HG03095 (cell line): Measurements from ENCODE around the gene TRPM5.

Experiments used
- ATAC-seq: cut with Tn5 transposase; IDR thresholded peaks from one replicate; pipeline ENCODE4 v1.9.1; 2021; ENCODE audit warnings: moderate library complexity; ENCODE audit not compliant: unreplicated experiment

The TRPM5 gene

DNA sequence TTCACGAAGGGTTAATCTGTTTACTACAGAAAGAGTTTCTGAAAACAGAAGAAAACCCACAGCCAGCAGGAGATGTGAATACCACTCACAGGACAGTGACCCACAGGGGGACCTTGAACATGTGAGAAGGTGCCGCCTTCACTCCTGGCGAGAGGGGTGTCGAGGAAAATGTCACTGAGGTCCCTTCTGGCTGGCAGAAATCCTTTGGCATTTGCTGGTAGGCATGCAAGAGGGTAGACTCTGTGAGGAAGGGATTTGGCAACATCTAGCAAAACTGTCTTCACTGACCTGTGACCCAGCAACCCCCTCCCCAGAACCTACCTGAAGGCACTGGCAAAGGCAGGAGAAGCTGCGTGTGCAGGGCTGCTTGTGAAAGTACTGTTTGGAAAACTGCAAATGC is 9.1 kb upstream of the TRPM5 start:
- ATAC-seq: no peak

DNA sequence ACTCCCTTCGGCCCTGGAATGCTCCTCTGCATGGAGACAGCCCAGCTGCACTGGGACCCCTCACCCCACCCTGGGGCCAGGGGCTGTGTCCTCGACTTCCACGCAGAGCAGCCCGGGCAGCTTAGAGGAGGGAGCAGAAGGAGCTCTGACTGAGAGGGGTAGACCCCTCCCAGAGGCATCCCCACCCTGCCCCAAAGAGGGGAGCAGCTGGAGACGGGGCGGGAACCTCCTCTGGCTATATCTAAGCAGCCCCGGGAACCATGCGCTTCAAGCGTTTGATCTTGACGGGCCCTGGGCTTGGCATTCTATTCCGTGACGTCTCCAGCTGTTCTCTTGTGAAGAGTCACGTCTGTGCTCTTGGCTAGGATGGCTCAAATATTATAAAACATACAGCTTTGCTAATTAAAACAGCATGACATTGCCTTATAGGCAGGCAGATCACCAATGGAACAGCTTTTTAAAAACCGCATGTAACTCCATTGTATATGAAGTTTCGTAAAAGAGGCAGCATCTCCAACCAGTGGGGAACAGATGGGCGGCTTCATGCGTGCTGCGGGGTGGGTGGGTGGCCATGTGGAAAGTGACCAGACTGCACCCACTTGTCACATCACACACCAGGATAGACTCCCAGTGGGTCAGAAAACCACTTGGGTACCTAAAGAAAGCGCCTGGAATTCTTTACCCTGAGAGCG is 8.2 kb upstream of the TRPM5 start:
- ATAC-seq: no peak

DNA sequence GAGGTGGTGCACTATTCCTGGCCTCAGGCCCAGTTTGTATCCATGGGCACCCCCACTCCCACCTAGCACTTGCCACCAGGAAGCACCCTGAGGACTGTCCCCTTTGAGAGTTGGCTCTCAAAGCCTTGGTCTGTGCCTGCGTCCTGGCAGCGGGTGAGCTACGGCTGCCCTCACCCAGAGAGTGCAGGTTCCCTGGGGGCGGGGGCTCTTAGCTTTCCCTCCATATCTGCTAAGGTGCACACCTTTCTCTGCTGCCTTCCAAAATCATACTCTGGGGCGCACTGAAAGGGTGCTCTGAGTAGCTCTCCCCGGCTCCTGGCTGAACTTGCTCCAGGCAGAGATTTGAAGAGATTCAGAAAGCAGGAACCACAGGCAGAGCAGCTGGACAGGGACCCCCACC is 7.6 kb upstream of the TRPM5 start:
- no peak for ATAC-seq

DNA sequence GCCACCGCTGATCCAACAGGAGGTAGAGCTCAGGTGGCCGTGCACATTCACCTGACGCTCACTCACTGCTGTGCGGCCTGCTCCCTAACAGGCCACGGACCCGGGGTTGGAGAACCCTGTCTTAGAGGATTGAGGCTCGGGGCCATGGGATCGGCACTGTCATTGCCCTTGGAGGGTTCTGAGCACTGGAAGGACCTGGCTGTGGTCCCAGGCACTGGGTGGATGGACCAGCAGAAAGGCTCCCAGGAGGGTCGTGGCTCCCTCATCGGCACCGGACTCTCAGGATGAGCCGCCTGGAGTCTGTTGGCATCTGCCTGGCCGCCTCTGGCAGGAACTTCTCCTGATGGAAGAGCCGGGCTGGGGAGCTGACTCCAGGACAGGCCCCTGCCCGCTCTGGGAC is 7.0 kb upstream of the TRPM5 start:
- ATAC-seq: no peak

DNA sequence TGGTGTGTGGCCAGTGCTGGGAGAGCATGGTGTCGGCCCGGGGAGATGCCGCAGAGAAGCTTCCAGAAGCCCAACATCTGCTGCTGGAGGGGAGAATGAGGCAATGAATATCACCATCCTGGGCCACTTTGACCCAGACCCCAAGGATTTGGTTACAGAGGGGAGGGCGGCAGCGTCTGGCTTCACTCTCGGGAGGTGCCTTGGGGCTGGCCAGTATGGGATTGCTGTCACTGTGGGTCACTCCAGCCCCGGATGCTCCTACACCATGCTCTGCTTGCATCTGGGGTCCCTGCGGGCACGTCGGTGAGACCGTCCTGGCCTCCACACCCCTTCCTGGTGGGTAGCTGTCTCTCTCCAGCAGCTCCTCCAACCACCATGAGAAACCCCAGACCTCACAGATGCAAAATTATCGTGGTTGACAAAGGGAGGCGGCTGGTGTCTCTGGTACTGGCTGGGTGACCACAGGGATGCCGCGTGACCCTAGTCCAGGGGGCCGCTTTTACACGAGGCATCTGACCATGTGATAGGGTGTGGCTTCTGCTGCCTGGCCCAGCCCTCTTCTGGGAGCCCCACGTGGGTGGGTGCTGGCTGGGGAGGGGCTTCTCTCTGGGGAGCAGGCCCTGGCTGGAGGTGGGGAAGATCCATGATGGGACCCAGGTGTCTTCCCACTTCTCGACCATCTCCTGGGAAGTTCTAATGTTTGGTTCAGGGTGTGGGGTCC is 6.2 kb upstream of the TRPM5 start:
- ATAC-seq: no peak

DNA sequence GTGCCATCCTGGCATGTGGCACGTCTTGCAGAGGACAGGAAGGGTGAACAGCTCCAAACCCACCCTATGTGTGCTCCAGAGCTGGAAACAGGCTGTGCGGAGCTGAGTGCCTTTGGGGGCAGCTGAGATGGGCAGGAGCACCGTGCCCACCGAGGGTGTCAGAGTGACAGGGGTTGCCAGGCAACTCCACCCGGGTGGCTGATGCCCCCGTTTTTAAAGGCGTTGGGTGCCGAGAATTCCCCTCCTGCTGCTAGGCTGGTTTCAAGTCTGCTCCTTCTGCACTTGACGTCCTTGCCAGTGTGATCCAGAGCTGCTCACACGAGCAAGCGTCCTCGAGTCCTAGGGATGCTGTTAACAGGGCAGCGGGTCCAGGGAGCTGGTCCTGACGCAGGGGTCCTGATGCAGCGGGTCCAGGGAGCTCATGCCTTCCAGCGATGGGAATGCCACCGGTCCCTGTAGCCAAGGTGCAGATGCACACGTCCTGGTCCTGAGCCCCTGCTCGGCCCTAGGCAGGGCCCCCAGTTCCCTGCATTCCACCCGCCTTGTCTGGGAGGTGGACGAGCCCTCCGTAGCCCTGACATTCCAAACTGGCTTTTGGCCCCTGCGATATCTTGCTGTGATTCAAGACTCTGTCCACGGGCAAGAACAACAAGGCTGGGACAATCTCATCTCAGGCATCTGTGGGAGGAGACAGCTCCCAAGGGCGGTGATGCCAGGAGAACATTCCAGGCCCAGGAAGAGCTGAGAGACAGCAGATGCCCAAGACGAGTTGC is 5.4 kb upstream of the TRPM5 start:
- ATAC-seq: no peak

DNA sequence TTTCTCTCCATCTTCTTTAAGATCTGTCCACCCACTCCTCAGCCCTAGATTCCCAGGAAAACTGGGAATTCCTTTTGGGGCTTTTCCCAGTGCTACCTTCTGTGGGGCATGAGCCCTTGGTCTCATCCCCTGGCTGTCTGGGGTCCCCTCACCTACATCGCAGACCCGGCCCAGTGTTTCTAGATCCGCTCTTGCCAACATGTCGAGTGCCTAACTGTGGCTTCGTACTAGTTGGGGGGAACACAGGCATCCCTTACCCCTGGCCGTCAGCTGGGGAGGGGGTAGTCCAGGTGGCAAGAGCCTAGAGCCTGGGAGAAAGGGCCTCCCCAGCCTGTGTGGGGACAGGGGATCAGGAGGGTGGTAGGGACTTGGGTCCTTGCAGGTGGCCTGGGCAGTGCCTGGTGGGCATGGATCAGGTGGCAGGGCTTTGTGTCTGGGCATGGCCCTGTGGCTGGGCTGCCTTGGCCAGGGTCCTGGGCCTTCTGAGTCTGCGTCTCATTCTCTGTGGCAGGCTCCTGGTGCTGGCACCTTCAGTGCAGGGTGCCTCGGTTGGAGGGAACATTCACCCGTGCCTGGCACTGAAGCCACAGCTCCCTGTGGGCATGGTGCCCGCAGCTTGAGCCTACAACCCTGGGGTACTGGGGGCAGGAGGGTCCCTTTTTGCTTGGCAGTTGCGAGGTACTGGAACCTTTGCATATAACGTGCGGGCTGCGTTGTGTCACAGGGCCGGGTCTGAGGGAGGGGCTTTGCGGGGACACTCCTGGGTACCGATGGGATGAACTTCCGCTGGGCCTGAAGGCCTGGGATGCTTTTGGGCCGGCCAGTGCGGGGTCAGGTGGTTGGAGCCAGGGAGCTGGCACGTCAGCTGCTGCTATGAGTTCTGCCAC is 4.6 kb upstream of the TRPM5 start:
- no peak for ATAC-seq

DNA sequence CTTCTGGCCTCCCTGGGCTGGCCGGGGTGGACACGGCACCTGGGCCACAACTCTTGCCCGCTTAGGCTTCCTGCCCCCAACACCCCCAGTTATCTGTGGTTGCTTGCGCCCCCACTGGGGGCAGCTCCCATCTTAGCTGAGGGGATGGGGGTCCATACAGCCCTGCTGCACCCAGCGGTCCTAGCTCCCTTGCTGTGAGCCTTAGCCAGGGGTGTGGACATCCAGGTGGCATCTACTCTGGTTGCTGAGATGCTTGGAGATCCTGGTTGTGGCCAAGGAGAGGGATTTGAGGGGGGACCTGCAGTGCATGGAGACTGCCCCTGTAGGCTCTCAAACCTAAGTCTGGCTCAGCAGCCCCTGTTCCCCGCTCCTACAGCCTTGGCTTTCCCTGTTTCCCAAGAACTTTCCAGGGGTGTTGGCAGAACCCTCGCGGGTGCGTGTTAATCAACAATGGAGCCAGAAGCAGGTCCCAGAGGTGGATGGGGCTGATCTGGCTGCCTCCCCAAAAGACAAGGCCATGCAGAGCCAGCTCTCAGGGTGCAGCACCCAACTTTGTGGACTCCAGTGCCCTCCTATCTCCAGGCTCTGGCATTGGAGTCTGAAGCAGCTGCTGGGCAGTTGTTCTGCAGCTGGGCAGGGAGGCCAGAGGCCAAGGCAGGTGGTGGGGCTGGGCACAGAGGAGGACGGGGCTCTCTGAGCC is 3.8 kb upstream of the TRPM5 start:
- ATAC-seq: no peak

DNA sequence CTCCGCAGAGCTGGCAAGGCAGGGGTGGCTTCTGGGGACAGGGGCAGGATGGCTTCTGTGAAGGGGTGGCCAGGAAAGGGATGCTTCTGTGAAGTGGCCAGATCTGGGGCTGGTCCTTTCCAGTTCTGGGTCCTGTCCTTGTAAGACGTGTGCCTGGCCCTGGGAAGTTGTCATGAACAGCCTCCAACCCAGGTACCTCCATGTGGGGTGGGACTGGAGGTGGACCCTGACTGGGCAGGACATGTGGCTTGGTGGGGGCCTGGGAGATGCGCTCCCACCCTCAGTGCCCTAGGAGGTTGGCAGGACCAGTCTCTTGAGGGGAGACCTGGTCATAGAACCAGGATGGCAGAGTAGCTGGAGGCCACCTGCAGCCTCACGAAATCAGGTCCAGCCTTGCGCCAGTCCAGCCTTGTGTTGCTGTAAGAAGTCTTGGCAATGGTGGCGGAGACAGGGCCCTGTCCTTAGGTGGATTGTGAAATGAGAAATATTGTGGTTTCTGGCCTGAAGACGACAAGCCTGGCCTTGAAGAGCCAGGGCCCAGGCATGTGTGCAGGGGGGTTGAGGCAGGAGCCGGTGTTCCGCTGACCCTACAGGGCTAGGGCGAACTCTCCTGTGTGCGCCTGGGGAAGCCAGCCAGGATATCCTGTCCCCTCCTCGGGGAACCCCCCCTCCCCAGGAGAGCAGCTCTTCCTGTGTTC is 3.1 kb upstream of the TRPM5 start:
- no peak for ATAC-seq

DNA sequence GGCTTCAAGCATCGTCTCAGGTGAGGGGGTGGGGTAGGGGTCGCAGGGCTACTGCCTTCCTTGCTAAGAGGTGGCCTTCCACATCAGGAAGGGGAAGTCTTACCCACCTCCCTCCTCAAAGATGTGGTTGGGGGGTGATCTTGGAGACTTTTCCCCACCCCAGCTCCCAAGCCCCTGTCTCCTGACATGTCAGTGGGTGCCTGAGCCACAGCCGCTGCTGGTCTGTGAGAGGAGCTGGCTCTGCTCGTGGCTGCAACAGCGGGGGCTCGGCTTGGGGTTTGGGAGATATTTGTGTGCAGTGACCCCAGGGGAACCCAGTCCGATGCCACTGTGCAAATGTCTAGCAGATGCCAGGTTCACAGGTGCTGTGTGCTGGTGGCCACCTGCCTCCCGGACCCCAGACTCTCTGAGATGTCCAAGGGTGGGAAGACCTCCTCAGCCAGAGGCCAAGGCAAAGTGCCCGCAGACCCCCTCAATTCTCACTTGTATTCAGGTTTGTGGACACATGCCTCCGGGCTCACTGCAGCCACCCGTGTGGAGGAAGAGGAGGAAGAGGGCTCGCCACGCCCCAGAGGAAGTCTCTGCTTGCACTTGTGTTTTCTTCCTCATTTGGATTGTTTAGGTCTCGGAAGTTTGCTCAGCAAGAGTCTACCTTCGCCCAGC is 2.4 kb upstream of the TRPM5 start:
- no peak for ATAC-seq

DNA sequence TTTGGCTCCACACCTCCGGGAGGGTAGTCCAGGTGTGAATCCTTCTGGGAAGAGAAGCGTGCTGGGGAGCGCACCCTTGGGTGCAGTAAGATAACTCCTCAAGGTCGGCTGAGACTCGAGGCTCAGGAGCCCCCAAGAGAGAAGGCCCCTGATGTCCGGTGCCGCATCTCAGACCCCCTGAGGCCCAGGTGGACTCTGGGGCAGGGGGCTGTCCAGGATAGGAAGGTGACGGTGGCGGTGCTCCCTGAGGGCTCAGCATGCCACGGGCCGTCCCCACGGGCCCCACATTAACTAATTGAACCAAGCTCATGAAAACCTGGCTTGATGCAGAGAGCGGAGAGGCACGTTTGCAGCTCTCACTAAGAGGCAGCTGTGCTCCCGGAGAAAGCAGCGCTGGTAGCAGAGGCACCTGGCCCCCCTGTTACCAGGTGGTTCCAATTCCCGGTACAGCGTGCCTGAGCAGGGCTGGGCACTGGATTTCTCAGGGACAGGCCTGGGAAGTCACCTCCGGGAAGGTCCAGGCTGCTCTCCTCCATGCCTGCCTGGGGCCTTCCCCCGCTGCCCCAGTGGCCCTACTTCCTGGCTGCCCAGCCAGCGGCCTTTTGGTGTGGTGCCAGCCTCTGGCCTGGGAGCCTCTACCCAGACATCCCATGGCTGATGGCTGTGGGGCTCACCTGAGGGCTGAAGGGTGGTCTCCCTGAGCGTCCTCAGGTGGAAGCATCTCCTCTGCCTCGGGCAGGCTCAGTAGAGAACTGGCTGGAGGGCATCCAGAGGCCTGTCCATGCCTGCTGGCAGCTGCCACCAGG is 1.6 kb upstream of the TRPM5 start:
- ATAC-seq: no peak

DNA sequence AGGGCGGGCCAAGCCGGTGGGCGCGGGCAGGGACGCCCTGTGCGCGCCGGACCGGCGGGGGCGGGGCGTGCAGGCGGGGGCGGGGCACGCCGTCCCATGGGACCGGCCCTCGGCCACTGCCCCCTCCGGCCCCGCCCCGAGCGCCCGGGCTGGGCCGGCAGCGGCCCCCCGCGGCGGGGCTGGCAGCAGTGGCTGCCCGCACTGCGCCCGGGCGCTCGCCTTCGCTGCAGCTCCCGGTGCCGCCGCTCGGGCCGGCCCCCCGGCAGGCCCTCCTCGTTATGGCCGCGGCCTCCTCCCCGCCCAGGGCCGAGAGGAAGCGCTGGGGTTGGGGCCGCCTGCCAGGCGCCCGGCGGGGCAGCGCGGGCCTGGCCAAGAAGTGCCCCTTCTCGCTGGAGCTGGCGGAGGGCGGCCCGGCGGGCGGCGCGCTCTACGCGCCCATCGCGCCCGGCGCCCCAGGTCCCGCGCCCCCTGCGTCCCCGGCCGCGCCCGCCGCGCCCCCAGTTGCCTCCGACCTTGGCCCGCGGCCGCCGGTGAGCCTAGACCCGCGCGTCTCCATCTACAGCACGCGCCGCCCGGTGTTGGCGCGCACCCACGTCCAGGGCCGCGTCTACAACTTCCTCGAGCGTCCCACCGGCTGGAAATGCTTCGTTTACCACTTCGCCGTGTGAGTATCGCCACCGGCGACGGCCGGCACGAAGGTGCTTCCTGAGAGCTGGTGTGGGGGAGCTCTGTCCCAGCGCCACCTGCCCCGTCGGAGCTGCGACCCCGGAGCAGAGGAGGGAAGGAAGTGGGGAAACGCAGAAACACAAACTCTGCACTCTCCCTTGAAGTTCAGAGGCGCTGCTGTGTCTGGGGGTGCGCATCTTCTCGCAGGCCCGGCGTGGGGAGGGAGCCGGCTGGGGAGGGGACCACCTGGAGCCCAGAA is 769 bp upstream of the TRPM5 start, which contains the start of gene KCNQ1:
Gene KCNQ1 (plus strand): TSS at position 188 of the 925 bp plus-strand sequence. CDS start 91 bp downstream, at position 279.
- ATAC-seq: no peak

DNA sequence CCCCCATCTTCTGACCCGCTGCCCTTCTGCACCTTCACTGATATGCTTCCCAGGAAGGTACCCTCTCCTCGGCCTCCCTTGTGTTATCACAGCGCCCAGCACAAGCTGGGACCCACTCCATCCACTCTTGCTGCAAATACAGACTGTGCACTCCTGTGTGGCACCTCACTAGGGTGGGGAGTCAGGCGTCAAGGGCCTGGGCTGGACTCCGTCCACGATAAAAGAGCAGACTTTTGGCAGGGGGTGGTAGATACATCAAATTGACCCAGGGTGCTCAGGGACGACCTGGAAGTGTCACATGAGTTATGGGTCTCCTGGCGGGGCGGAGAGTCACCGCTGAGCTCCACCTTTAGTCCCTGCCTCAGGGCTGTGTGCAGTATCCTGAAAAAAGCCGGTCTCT is 908 bp downstream of the TRPM5 start:
- ATAC-seq: no peak

DNA sequence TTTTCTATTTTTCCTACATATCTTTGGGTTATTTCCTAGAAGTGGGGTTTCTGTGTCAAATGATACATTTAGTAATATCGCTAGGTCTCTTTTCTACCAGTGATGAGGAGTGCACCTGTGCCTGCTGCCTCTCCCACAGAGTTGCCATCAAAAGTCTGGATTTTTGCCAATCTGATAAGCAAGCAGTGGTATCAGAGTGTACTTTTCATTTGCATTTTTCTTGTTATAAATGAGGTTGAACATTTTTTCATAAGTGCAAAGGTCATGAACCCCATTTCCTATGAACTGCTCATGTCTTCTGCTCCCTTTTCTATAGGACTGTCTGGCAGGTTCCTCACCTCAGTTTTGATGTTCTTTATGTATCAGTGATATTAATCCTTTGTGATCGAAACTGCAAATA is 1.7 kb downstream of the TRPM5 start:
- no peak for ATAC-seq

DNA sequence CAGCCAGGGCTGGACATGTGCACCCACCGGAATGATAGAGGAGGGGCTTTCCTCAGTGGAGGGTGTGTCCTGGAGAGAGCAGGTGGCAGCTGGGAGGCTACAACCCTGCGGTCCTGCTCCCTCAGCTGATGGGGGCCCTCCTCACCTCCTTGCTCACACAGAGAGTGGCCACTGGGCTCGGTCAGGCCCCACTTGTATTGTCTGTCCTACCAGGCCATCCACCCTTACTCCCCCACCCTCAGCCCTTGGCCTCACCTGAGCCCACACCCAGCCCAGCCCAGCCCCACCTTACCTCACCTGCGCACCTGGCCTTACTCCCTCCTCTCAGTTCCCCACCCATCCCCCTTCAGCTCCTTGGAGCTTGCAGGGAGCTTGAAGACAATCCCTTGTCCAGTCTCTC is 3.1 kb downstream of the TRPM5 start:
- no peak for ATAC-seq

DNA sequence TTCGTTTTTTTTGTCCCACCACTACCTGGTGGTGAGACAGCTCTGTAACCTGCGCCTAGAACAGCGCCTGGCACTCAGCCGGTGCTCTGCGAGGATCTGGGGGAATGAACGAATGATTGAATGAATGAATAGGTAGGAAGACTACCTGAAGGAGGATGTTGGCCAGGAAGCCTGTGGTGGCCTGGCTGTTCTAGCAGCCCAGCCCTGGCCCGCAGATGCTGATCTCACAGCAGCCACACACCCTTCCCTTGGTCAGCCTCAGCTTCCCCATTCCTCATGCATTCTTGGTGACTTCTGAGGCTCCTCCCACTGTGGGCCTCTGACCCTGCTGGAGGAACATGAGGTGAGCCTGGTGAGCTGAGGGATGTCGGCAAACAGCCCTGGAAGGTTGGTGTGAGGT is 3.7 kb downstream of the TRPM5 start:
- ATAC-seq: no peak

DNA sequence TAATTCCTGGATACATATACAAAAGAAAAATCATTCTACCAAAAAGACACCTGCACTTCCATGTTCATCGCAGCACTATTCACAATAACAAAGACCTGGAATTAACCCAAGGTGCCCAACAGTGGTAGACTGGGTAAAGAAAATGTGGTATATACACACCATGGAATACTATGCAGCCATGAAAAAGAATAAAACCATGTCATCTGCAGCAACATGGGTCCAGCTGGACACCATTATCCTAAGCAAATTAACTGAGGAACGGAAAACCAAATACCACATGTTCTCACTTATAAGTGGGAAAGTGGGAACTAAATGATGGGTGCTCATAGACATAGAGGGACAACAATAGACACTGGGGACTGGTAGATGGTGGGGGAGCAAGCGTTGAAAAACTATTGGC is 4.5 kb downstream of the TRPM5 start:
- ATAC-seq: no peak
